NCI-H524 treated with DMSO at 0.1 percent for 48 hours (cell line): ENCODE results near the gene CAMTA1.

Experiments
- DNase-seq: peaks from one replicate; lab custom pipeline; 2025; lab: John Stamatoyannopoulos, UW

CAMTA1 gene

GRCh38 chr1:7475691-7476090 lies 690.4 kb downstream of the CAMTA1 start:
- DNase-seq, result no peak

- DNase-seq, result no peak
Measured at GRCh38 chr1:7476402-7476801, 691.1 kb downstream of the CAMTA1 start.

- no peak for DNase-seq
Measured at GRCh38 chr1:7476861-7477547, 691.8 kb downstream of the CAMTA1 start.

GRCh38 chr1:7477593-7477992 lies 692.3 kb downstream of the CAMTA1 start:
- DNase-seq, result no peak

- DNase-seq, result no peak
Measured at GRCh38 chr1:7478142-7478790, 693.0 kb downstream of the CAMTA1 start.

GRCh38 chr1:7478809-7479499 lies 693.7 kb downstream of the CAMTA1 start:
- DNase-seq, result no peak

- DNase-seq, result no peak
Measured at GRCh38 chr1:7479571-7479970, 694.3 kb downstream of the CAMTA1 start.

GRCh38 chr1:7481194-7481593 lies 695.9 kb downstream of the CAMTA1 start:
- DNase-seq, result no peak

- no peak for DNase-seq
Measured at GRCh38 chr1:7482077-7482476, 696.8 kb downstream of the CAMTA1 start.

GRCh38 chr1:7482772-7483495 lies 697.7 kb downstream of the CAMTA1 start:
- no peak for DNase-seq

- no peak for DNase-seq
Measured at GRCh38 chr1:7483634-7484383, 698.6 kb downstream of the CAMTA1 start.

- no peak for DNase-seq
Measured at GRCh38 chr1:7485086-7485780, 700.0 kb downstream of the CAMTA1 start.

- no peak for DNase-seq
Measured at GRCh38 chr1:7485826-7486225, 700.6 kb downstream of the CAMTA1 start.

GRCh38 chr1:7487766-7488474 lies 702.7 kb downstream of the CAMTA1 start:
- DNase-seq, result no peak

- no peak for DNase-seq
Measured at GRCh38 chr1:7488475-7488842, 703.2 kb downstream of the CAMTA1 start.

GRCh38 chr1:7489586-7489985 lies 704.3 kb downstream of the CAMTA1 start:
- DNase-seq, result no peak

- no peak for DNase-seq
Measured at GRCh38 chr1:7490576-7490975, 705.3 kb downstream of the CAMTA1 start.

- DNase-seq, result no peak
Measured at GRCh38 chr1:7491109-7491817, 706.0 kb downstream of the CAMTA1 start.

- DNase-seq, result no peak
Measured at GRCh38 chr1:7491818-7492173, 706.5 kb downstream of the CAMTA1 start.
